Cardiac ventricle fibroblast (primary cell): ENCODE results near the gene MLXIPL. TPM values are rescaled to one million over a fixed set of nuclear protein-coding genes. Genes with fewer than 3 reads are reported as not detected.

Experiments
- total RNA-seq: library from RNA; depleted of rRNA; stranded (reverse); fragments of >200 nt; gene quantifications from 2 replicates; pipeline ENCODE4 v1.2.3, GENCODE V29; 2015

The MLXIPL gene
- total RNA-seq = 0.54 TPM in 1 of 2 replicates, not detected in the other

GRCh38 chr7:73623798-73624668 is at the start of gene MLXIPL:
TSS of gene MLXIPL (minus strand) at chr7:73624522. CDS start at chr7:73624492, 30 bp downstream.

GRCh38 chr7:73667344-73668102 is 43.2 kb upstream of the MLXIPL start, which contains the start of gene VPS37D:
TSS of gene VPS37D (plus strand) at chr7:73667831. CDS start at chr7:73667959, 128 bp downstream.

GRCh38 chr7:73578342-73579128 is 45.8 kb downstream of the MLXIPL start, which contains the start of gene TBL2:
TSS of gene TBL2 (minus strand) at chr7:73578579. CDS start at chr7:73578549, 30 bp downstream.

GRCh38 chr7:73557397-73558257 is 66.7 kb downstream of the MLXIPL start, which contains the start of gene BCL7B:
TSS of gene BCL7B (minus strand) at chr7:73557690. CDS start at chr7:73557578, 112 bp downstream.

Other genes starting within 250 kb of the MLXIPL start
- gene FZD9, start 190.7 kb downstream of the MLXIPL start, total RNA-seq = 0.37 and 0.88 TPM in 2 replicates
- 36.3 and 37.9 TPM in 2 replicates for gene BAZ1B, start 102.2 kb downstream of the MLXIPL start, total RNA-seq
- 28.3 and 56.6 TPM in 2 replicates for gene BCL7B, start 66.8 kb downstream of the MLXIPL start, total RNA-seq
- gene TBL2, start 45.9 kb downstream of the MLXIPL start, total RNA-seq = 57.6 and 58.4 TPM in 2 replicates
- gene VPS37D, start 43.3 kb upstream of the MLXIPL start, total RNA-seq = 2.7 and 3.1 TPM in 2 replicates
- gene DNAJC30, start 58.9 kb upstream of the MLXIPL start, total RNA-seq = 6.1 and 9.0 TPM in 2 replicates
- 43.6 and 49.3 TPM in 2 replicates for gene BUD23, start 59.1 kb upstream of the MLXIPL start, total RNA-seq
- gene STX1A, start 95.1 kb upstream of the MLXIPL start, total RNA-seq = 4.4 and 11.1 TPM in 2 replicates
- gene ABHD11, start 114.3 kb upstream of the MLXIPL start, total RNA-seq = 4.8 and 11.0 TPM in 2 replicates
- not detected in 2 replicates for gene CLDN3, start 145.7 kb upstream of the MLXIPL start, total RNA-seq
- gene CLDN4, start 206.5 kb upstream of the MLXIPL start, total RNA-seq = not detected in 2 replicates
- gene METTL27, start 218.0 kb upstream of the MLXIPL start, total RNA-seq = 2.0 and 3.0 TPM in 2 replicates
- not detected in 2 replicates for gene TMEM270, start 236.6 kb upstream of the MLXIPL start, total RNA-seq